GM18867 (cell line): ENCODE measurements around the gene YIF1B.
"Not testable (repeated sequence)": the region's sequence is repeated elsewhere in the genome, so short reads cannot be mapped to it uniquely, and the experiment has no call there.

Source experiments
- ATAC-seq: cut with Tn5 transposase; IDR thresholded peaks from one replicate; pipeline ENCODE4 v1.9.1; 2021; ENCODE audit warnings: mild to moderate bottlenecking, moderate library complexity; ENCODE audit not compliant: unreplicated experiment

Gene YIF1B

DNA sequence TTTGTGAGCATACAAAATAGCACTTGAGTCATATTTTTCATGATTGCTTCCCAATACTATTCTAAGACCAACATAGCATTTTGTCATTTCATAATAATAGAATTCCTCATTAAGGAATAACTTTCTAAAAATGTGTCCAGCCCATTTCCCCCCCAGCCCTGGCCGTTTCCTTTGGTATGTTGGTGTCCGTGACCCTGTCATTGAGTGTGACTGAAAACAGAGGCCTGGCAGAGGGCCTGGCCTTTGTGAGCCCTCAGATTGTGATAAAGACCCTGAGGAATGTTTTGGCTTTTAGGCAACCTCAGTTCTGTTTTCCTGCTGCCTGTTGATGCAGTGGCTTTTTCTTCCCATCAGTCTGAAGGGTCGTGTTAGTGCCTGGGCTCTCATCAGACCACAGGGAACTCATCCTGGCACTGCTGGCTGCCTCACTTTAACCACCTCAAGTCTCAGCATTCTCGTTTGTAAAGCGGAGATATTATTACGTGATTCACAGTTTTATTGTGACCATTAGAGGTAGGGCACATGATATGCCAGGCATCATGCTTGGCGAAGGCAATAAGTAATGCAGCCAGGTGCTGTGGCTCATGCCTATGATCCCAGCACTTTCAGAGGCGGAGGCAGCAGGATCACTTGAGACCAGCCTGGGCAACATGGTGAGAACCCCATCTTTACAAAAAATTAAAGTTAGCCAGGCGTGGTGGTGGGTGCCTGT is 37.6 kb downstream of the YIF1B start:
- ATAC-seq = no peak

DNA sequence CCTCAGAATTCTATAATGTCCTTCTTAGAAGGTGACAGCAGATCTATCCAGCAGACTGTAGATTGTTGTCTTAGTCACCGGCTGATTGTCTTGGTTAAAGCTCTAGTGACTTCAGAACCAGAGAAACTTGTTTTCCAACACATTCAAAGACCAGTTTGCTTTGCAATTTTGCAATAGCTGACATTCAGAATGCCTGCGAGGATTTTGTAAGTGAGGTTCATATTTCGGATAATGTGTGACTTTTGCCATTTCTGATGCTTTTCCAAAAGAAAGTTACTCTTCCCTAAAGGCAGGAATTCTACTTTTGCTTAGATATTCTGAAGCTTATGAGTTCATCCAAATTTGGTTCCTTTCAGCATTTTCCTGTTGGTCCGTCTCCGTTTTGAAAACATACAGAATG is 38.2 kb downstream of the YIF1B start:
- ATAC-seq = no peak

DNA sequence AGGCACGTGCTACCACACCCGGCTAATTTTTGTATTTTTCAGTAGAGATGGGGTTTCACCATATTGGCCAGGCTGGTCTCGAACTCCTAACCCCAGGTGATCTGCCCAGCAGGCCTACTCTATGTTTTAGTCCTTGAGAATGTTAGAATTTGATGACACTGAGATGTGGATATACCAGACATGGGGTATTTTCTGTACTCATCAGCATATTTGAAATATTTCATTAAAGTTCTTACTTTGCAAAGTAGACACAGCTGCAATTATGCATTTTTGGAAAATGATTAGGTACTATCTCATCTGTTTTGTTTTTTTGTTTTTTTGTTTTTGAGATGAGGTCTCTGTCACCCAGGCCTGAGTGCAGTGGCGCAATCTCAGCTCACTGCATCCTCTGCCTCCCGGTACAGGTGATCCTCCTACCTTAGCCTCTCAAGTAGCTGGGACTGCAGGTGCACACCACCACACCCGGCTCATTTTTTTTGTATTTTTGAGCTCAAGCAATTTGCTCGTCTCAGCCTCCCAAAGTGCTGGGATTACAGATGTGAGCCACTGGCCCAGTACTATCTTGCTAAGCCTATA is 38.7 kb downstream of the YIF1B start:
- ATAC-seq = no peak

DNA sequence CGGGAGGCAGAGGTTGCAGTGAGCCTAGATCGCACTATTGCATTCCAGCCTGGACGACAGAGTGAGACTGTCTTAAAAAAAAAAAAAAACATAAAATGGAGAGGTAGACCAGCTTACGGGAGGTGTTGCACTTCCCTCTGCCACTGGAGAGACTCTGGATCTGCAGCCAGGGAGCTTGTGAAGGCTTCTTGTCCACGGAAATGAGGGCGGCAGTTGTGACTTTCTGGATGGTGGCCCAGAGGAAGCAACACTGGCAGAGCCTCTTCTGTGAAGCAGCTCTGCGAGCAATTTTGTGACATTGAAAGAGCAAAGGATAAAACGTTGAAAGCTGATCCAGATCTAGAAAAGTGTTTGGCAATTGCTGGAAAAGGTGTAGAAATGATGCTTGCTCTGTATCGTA is 41.0 kb downstream of the YIF1B start:
- no peak for ATAC-seq

DNA sequence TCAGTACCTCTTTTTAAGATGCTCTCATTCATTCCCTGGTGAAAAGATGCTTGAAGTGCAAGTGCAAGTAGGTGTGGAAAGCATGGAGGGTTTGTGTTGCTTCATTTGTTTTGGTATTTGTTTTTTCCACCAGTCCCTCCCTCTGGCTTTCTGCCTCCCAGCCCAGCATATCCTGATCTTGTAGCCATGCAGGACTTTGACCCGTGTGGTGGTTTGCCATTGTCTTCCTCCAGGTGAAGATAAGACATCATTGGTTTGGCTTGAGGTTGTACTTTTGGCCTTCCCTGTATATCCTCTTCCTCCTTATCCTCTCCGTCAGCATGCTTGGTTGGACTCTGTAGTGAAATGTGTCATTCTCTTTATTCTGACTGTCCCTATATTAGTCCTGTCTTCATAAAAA is 42.2 kb downstream of the YIF1B start:
- no peak for ATAC-seq

DNA sequence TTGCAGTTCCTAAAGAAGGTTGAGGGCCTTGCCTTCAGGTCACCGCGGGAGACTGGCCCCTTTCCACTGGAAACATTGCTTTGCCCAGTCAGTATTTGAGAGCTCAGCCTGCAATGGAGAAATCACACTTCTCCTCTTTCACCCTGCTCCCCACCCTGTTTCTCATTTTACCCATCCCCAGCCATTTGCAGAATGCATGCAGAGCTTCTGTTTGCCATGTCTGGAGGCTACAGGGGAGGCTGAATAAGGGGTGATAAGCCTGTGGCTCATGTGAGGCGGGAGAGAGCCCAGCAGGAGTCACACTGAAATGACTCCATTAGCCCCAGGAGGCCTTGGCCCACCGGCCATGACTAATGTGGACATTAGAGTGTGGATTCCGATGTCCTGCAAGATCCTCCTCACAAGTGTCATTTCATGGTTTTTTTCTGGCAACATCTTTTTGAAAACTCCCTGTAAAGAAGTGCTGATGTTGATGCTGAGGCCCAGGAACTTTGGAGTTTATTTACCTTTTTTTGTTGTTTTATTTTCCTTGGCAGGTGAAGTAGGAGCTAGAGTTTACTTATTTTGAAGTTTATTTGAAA is 45.1 kb downstream of the YIF1B start:
- ATAC-seq = no peak

DNA sequence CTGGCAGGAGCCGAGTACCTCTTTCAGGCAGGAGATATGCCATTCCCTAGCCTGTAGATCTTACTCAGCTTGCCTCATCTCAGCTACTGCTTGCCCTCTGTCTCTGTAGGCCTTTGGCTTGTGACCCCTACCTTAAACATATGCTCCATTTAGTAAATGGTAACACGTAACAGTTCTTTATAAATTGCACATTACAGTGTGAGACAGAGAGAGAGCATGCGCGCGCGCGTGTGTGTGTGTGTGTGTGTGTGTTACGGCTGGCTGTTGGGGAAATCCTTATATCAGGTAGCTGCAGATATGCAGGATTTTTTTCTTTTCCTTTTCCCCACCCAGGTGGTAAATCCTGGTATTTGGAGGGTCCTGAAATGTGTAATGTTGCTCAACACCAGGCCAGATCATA is 47.2 kb downstream of the YIF1B start:
- no peak for ATAC-seq

DNA sequence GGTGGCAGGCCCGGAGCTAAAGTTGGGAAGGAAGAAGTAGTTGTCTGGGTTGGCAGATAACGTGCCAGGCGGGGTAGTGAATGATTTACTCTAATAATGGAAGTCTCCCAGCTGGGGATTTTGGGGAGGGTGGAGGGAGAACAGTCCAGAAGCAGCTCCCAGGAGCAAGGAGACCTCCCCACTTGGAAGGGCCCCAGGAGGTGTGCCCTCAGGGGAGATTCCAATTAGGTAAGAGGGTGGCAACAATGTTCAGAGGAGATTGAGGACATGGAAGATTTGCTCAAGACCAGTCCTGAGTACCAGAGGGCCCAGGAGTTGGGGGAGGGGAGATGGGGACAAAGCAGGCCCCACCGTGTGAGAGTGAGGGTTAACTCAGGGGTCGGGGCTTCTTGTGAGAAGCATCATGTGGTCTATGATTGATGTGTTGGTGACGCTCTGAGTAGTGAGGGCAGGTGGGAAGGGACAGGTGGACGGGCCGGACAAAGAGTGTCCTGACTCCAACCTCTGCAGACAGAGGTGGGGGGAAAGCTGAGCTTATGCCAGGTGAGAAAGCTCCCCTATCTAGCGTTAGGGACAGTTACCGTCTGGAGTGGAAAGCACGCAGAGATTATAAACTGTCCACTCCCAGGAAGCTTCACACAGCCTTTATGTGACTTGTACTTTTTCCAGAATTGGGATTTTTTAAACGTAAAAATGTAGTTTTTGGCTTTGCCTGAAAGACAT is 47.8 kb downstream of the YIF1B start:
- ATAC-seq = no peak

DNA sequence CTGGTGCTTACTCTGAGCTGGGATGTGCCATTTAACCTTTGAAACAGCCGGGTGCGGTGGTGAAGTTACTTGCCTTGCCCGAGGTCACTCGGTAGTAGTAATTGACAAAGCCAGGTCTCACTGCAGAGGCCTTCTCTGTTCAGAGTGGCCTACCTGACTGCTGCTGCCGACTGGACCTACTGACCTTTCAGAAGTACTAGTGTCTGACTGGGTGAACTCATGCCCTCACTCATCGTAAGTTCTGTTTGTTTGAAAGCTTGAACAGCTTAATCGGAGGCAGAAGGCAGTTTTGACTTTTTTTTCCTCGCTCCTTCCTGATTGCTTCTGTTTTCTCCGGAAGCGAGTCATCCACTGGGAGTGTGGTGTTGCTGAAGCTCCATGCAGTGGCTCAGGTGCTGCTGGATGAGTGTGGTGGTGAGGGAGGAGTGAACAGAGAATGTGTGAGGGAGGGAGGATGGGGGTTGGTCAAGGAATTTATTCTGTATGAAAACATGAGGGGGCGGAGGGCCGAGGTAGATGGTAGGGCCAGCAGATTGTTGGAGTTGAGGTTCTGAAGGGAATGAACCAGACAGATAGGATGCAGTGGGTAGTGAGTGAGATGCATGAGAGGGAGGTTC is 48.7 kb downstream of the YIF1B start:
- ATAC-seq = no peak

DNA sequence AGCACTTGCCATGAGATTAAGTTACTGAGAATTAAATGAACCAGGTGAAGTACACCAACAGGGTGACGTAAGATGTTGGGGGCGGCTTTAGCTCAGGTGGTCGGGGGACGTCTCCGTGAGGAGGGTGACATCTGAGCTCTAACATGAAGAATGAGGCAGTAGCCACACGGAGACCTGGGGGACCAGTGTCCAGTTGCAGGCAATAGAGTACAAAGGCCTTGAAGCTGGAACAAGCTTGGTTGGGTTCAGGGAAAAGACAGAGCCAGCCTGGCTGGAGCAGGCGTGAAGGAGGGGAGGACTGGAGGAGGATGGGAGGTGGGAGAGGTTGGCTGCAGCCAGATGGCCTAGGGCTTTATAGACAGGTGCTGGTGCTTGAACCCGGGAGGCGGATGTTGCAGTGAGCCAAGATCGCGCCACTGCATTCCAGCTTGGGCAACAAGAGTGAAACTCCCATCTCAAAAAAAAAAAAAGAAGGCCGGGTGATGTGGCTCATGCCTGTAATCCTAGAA is 49.8 kb downstream of the YIF1B start:
- no peak for ATAC-seq

DNA sequence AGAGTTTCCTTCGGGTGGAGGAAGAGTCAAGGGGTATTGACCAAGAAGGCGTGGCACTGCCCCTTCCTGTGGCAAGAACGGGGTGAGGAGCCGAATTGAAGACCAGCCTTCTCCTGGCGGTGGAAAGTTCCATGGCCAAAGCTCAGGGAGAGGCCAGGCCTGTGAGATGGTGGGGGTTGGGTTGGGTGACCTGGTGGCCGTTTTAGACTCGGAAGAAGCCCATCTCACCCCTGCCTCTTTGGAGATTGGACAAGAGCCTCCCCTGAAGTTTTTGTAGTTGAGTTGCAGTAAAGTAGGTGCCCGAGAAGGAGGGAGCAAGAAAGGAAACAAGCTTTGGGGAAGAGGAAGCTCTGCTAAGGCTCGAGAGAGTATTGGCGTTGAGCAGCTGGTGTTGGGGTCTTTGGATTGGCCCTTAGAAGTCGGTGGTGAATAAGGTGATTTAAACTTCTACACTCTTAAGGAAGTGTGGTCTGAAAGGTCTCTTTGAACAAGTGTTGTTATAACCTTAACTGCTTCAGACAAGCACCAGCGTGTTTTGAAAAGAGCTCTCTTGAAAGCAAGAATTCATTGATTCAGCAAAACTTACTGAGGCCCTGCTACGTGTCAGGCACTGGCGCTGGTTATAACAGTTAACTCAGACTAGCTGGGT is 50.4 kb downstream of the YIF1B start:
- no peak for ATAC-seq

DNA sequence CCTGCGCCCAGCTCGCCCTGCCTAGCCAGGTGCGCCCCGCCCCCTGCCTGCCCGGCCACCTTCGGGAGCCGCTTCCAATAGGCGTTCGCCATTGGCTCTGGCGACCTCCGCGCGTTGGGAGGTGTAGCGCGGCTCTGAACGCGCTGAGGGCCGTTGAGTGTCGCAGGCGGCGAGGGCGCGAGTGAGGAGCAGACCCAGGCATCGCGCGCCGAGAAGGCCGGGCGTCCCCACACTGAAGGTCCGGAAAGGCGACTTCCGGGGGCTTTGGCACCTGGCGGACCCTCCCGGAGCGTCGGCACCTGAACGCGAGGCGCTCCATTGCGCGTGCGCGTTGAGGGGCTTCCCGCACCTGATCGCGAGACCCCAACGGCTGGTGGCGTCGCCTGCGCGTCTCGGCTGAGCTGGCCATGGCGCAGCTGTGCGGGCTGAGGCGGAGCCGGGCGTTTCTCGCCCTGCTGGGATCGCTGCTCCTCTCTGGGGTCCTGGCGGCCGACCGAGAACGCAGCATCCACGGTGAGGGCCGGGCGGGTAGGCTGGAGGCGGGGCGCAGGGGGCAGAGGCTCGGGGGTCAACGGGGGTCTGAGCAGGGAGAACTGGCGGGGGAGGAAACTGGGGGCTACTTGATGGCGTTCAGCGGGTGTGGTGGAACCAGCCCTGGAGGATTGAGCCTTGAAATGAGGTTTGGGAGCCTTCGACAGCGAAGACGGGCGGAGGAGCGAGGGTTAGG is 51.1 kb downstream of the YIF1B start, which contains the start of gene SPINT2:
Gene SPINT2, plus strand, starts transcription at position 88 of the 727 bp plus-strand sequence. Its CDS starts 320 bp downstream, at position 408.
- no peak for ATAC-seq

DNA sequence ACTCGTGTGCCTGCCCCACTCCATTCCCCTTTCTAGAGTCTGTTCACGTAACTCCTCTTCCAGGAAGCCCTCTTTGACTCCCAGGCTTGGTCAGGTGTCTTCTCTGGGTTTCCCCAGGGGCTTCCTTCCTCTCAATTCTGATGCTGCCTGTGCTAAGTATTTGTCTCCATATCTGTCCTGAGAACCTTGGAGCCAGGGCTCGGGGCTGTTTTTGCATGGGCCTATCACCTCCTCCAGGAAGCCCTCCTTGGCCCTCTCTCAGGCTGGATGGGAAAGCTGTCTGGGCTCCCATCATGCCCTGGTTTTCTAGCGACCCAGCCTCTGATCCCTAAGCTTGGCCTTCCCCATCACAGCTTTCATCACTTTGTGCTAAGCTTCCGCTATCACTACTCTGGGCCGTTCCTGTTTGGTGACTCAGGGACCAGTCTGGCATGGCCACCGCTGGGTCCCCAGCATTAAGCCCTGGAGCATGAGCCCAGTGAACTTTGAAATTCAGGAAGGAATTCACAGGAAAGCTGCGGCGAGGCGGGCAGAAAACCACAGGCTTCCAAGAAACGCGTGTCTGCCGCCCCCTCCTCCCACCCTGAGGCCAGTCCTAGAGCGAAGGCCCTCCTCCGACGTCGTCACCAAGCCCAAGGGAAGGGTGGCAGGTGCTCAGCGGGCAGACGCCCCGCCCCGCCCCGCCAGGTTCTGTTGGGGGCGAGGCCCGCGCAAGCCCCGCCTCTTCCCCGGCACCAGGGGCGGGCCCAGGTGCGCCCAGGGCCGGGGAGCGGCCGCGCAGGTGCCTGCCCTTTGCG is 51.9 kb downstream of the YIF1B start:
- peak; percentile 66 for ATAC-seq

DNA sequence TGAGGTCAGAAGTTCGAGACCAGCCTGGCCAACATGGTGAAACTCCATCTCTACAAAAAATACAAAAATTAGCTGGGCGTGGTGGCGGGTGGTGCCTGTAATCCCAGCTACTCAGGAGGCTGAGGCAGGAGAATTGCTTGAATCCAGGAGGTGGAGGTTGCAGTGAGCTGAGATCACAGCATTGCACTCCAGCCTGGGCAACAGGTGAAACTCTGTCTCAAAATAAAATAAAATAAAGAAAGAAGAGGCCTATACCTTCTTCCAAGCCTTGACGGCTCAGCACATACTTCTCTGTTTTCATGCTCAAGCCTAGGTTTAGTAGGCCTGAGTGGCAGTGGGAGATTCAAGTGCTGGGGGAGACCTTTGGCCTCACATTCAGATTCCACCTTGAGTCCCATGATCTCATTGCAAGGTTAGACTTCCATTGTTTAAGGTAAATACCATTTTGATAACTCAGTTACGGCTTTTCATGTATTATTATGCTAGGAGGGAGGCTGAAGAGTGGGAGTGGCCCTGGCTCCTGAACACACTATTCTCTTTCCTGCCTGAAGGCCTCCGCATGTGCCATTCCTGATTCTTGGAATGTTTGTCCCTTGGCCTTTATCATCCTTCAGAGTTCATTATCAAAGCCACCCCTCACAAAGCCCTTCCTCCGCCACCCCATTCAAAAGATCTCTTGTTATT is 53.0 kb downstream of the YIF1B start:
- no peak for ATAC-seq

DNA sequence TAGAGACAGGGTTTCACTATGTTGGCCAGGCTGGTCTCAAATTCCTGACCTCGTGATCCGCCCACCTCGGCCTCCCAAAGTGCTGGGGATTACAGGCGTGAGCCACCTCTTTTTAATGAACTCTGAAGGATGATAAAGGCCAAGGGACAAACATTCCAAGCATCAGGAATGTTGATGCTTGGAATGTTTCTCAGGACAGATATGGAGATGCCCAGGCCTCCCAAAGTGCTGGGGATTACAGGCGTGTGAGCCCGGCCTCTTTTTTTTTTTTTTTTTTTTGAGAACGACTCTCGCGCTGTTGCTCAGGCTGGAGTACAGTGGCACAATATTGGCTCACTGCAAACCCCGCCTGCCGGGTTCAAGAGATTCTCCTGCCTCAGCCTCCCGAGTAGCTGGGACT is 53.8 kb downstream of the YIF1B start:
- ATAC-seq = not testable (repeated sequence)

DNA sequence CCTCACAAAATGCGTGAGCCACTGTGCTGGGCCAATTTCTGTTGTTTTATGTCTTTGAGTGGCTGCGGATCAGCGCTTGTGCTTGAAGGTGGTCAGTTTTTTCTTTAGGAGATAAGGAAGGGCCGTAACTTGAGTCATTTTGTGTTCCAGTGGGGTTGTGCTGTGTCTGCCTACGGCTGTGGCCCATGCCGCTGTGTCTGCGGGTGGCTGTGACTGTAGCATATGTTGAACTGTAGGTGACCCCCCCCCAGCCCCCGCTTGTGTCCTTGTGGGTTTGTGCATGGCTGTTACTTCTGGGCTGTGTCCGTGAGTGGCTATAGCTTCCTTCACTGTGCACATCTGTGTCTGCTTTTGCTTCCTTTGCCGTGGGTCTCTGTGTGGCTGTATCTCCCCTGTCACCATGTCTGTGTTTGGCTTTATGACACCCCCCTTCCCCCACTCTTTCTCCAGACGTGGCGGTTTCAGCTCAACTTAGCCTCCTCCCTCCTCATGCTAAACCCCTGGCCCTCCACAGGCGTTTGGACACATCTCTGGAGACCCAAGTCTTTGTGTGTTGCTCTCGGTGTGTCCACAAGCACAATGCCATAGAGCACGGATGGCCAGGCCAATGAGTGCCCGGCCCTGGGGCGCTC is 60.2 kb downstream of the YIF1B start:
- ATAC-seq = no peak

DNA sequence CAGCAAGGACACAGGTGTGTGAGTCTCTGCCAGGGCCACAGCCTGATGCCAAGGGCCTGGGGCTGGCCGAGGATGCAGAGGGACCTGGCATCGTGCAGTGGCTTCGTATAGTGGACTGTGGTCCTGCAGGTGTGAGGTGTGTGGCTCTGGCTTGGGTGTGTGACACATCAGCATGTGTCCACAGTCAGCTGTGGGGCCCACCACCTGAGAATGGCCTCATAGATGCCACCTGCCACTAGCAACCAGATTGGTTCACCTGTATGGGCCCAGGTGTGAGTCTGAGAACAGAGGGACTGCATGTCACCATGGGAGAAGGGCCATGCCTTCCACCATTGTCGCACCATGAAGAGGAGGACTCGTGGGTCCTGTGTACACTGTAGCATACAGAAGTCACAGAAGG is 62.0 kb downstream of the YIF1B start:
- ATAC-seq = no peak
